EL (cell line): ENCODE results near the gene TMPRSS12.
"Not testable (repeated sequence)": the region's sequence is repeated elsewhere in the genome, so short reads cannot be mapped to it uniquely, and the experiment has no call there.

Experiments
- DNase-seq: peaks from one replicate; pipeline ENCODE4 v3.0.0-alpha.2; 2016

TMPRSS12 gene, protein sequence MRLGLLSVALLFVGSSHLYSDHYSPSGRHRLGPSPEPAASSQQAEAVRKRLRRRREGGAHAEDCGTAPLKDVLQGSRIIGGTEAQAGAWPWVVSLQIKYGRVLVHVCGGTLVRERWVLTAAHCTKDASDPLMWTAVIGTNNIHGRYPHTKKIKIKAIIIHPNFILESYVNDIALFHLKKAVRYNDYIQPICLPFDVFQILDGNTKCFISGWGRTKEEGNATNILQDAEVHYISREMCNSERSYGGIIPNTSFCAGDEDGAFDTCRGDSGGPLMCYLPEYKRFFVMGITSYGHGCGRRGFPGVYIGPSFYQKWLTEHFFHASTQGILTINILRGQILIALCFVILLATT

DNA sequence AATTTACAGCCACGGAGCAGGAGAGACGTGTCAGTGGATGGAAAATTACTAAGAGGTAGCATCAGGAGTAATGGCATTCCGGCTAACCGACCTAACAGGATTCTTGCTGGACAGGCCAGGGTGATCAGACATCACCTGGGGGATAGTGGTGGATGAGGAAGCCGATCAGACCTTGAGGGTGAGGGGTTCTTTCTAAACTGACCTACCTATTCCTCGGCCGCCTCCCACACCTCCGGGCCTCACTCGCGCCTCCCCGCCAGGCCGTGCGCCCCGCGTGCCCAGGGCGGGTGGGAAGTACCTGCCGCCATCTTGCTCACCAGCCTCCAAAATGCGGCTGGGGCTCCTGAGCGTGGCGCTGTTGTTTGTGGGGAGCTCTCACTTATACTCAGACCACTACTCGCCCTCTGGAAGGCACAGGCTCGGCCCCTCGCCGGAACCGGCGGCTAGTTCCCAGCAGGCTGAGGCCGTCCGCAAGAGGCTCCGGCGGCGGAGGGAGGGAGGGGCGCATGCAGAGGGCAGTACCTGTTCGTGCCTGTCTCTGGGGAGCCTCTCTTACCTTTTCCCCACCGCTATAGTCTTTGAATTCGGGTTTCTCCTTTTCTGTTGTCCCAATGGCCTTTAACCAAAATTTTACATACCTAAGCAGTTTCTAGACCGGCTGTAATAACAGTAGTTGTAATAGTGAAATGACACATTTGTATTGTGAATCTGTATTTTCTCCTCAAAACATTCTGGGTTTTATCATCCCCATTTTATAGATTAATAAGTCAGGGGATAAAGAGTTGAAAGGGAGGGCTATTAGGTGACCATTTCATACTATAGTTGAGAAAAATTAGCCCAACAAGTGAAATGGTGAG is at the start of gene TMPRSS12:
TSS of gene TMPRSS12 (plus strand) at position 290 of the 857 bp plus-strand sequence. CDS start at position 329, 39 bp downstream.
- no peak for DNase-seq

DNA sequence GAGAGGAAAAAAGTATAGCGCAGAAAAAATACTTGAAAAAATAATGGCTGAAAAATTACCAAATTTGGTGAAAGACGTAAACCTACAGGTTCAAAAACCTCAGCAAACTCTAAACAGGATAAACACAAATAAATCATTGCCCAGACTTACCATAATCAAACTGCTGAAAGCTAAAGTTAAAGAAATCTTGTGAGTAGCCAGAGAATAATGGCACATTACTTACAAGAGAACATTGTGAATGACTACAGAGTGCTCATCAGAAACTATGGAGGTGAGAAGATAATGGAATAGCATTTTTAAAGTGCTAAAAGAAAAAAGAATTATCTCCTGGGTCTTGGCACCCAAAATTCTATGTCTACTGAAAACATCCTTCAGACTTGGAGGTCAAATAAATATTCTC is 42.8 kb upstream of the TMPRSS12 start:
- DNase-seq, result no peak

DNA sequence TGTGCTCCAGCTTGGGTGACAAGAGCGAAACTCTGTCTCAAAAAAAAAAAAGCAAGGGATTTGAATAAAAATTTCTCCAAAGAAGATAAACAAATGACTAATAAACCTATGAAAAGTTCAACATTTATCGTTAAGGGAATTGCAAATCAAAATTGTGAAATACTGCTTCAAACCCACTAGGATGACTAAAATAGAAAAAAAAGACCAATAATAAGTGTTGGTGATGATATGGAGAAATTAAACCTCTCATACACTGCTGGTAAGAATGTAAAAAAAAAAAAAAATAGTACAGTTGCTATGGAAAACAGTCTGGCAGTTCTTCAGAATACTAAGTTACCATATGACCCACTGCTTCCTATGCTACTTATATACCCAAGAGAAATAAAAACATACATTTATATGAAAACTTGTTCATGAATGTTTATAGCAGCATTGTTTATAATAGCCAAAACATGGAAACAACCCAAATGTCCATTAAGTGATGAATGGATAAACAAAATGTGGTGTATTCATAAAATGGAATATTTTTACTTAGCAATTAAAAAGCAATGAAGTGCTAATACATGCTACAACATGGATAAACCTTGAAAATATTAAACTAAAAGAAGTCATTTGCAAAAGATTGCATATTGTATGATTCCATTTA is 39.4 kb upstream of the TMPRSS12 start:
- no peak for DNase-seq

DNA sequence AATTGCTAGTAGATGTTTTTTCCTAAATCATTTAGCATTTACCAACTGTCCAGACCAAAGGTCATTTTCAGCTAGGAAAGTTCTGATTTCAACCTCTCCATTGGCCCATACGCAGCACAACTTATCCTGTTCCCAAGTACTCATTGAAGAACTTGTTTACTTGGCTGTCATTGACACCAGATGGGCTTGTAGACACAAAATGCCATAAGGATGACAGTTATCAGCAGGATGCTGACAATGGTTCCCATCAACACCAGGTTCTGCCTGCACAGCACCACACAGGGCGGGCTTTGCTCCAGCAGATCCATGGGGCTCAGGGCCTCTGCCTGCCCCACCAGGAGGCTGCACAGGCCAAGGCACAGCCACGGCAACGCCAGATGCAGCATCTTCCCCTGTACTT is 36.5 kb upstream of the TMPRSS12 start:
- peak; percentile 8 for DNase-seq

DNA sequence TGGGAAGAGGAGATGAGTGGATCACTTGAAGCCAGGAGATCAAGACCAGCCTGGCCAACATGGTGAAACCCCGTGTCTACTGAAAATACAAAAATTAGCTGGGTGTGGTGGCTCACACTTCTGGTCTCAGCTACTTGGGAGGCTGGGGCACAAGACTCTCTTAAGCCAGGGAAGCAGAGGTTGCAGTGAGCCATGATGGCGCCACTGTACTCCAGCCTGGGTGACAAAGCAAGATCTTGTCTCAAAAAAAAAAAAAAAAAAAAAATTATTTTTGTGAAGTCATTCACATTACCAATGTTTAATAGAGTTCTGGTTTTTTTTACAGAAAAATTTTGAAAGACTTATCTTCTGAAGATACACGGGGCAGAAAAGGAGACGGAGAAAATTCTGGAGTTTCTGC is 33.6 kb upstream of the TMPRSS12 start:
- not testable (repeated sequence) for DNase-seq

DNA sequence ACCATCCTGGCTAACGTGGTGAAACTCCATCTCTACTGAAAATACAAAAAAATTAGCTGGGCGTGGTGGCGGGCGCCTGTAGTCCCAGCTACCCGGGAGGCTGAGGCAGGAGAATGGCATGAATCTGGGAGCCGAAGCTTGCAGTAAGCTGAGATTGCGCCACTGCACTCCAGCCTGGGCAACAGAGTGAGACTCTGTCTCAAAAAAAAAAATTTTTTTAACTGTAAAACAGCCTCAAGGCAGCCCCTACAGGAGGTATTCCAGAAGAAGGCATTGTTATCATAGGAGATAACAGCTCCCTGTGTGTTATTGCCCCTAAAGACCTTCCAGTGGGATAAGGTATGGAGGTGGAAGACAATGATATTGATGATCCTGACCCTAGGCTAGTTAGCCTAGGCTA is 27.8 kb upstream of the TMPRSS12 start:
- not testable (repeated sequence) for DNase-seq

DNA sequence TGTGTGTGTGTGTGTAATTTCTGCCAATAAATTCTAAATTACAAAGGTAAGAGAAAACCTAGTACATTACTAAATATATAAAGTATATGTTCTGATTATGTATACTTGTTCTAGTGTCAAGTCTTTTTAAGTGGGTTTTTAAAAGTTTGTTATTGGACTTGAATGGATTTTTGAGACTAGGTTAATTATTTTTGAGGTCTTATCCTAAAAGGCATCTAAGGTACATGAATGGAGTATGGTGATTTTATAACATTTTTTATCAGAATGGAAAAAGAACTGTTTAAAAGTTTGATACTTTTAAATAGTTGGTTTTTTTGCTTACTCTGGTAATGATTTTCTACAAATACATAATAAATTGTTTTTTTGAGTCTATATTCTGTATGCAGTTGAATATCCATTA is 22.5 kb upstream of the TMPRSS12 start:
- DNase-seq, result no peak

DNA sequence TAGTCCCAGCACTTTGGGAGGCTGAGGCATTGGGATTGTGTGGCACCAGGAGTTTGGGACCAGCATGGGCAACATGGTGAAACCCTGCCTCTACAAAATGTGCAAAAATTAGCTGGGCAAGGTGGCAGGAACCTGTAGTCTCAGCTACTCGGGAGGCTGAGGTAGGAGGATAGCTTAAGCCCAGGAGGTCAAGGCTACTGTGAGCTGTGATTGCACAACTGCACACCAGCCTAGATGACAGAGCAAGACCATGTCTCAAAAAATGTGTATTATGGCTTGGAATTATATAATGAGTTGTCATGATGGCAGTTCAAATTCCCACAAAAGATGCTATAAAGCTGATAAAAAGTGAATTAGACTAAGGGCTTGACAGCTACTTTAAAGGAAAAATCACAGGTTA is 20.6 kb upstream of the TMPRSS12 start:
- no peak for DNase-seq

DNA sequence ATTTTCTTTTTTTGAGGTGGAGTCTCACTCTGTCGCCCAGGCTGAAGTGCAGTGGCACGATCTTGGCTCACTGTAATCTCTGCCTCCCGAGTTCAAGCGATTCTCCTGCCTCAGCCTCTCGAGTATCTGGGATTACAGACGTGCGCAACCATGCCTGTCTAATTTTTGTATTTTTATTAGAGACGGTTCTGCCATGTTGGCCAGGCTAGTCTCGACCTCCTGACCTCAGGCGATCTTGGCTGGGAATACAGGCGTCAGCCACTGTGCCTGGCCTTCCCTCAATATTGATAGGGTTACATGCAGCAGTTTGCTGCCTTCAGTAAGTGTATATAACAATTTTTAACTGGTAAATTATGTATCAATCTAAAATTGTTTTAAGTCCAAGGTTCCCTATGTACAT is 19.0 kb upstream of the TMPRSS12 start:
- not testable (repeated sequence) for DNase-seq

DNA sequence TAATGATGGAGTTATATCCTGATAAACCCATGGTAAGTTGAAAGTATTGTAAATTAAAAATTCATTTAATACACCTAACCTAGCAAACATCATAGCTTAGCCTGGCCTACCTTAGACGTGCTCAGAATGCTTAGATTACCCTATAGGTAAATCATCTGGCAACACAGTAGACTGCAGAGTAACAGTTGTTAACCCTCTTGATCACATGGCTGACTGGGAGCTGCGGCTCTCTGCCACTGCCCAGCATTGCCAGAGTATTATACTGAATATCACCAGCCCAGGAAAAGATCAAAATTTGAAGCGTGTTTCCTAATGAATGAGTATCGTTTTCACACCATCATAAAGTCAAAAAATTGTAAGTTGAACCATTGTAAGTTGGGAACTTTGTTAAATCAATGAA is 17.8 kb upstream of the TMPRSS12 start:
- DNase-seq, result no peak

DNA sequence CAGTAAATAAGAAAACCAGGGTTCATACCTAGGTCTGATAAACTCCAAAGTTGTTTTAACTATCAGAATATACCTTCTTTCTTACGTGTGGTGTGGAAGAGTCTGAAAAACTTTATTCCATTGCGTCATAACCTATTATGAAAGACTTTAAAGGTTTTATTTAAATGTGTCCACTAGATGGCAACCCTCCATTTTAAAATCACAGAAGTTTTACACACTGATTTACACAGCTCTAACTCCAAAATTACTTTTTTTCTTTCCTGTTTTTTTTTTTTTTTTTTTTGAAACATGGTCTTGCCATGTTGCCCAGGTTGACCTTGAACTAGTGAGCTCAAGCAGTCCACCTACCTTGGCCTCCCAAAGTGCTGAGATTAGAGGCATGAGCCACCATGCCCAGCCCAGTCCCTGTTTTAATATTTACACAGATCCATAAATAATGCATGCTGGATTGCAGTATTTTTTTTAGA is 17.3 kb upstream of the TMPRSS12 start:
- DNase-seq, result peak; percentile 66

DNA sequence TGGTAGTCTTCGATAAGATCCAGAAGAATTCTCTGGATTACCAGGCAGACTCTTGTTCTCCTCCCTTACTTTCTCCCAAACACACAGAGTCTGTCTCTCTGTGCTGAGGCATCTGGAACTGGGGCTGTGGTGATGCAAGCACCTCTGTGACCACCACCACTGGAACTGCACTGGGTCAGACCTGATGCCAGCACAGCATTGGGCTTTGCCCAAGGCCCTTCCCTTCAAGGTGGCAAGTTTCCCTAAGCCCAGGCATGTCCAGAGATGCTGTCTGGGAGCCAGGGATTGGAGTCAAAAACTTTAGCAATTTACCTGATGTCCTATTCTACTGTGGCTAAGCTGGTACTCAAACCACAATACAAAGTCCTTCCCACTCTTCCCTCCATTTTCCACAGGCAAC is 14.6 kb upstream of the TMPRSS12 start:
- DNase-seq, result no peak

DNA sequence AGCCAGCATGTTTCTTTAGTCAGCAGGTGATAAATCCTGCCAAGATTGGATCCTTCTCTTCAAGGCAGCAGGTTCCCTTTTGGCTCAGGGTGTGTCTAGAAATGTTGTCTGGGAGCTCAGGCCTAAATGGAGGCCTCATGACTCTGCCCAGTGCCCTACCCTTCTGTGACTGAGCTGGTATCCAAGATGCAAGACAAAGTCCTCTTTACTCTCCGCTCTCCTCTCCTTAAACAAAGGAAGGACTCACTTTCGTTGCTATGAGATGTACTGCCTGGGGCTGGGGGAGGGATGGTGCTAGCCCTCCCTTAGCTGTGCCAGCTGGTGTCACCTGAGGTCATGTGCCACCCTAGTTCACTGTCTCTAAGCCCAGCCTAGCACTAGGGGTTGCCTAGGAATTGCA is 13.8 kb upstream of the TMPRSS12 start:
- no peak for DNase-seq

DNA sequence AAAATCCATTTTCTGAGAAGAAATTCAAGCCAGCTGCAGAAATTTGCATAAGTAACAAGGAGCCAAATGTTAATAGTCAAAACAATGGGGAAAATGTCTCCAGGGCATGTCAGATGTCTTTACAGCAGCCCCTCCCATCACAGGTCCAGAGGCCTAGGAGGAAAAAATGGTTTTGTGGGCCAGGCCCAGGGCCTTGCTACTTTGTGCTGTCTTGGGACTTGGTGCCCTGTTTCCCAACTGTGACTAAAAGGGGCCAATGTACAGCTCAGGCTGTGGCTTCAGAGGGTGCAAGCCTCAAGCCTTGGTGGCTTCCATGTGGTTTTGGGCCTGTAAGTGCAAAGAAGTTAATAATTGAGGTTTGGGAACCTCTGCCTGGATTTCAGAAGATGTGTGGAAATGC is 8.9 kb upstream of the TMPRSS12 start:
- DNase-seq, result not testable (repeated sequence)

DNA sequence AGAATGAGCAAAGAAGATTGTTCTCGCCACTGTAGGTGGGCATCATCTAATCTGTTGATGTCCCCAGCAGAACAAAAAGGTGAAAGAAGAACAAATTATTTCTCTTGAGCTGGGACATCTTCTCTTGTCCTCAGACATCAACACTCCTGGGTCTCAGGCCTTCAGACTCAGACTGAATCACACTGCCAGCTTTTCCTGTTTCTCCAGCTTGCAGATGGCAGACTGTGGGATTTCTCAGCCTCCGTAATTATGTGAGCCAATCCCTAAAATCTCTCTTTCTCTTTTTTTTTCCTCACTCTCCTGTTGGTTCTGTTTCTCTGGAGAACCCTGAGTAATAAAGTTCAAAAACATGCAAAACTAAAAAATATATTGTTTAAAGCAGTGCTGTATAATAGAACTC is 3.7 kb upstream of the TMPRSS12 start:
- DNase-seq, result no peak

DNA sequence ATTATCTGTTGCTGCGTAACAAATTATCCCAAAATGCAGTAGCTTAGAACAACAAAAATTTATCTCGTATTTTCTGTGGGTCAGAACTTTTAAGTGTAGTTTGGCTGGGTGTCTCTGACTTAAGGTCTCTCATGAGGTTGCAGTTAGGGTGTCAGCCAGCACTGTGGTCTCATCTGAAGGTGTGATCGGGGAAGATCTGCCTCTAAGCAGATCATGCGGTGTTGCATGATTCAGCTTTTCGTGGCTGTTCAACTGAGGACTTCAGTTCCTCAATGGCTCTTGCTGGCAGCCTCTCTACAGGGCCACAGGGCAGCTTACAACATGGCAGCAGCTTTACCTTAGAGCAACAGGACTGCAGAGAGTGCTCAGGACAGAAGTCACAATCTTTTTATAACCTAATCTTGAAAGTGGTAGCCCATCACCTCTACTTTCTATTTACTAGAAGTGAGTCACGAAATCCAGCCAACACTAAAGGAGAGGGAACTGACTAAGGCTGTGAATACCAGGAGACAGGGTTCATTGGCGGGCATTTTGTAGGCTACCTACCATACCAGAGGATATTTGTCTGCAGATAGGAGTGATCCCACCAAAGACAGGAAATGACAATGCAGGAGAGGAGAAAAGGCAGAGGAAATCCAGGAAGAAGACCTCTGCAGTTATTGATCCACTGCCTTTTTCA is 1.8 kb upstream of the TMPRSS12 start:
- DNase-seq, result no peak

DNA sequence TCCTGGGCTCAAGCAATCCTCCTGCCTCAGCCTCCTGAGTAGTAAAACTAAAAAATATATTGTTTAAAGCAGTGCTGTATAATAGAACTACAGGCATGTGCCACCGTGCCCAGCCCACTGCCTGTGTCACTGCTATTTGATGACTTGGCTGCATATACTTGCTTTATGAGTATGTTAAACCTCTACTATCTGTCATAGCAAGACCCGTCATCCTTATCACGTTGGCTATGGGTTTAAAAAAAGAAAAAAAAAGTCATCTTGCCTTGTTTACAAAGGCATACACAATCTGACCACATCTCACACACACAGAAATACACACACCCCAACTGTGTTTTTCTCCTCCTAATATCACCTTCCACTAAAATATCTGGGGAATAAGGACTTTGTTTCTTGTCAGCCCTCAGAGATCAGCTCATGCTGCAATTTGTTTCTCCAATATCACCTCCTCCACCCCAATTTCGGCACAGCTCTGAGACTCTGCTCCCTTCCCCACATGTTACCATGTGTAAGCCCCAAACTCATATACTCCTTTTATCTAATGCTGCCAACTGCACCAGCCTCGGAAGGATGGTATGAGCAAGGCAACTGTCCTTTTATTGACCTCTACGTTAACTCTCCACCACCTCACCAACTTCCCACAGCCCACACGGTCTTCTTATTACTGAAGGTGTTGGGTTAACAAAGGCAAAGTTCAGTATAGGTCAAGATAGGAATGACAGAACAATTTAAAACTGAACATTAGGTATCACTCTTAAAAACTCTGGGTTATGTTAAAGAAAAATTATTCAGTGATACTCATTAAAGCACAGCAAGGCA is 802 bp upstream of the TMPRSS12 start:
- no peak for DNase-seq

DNA sequence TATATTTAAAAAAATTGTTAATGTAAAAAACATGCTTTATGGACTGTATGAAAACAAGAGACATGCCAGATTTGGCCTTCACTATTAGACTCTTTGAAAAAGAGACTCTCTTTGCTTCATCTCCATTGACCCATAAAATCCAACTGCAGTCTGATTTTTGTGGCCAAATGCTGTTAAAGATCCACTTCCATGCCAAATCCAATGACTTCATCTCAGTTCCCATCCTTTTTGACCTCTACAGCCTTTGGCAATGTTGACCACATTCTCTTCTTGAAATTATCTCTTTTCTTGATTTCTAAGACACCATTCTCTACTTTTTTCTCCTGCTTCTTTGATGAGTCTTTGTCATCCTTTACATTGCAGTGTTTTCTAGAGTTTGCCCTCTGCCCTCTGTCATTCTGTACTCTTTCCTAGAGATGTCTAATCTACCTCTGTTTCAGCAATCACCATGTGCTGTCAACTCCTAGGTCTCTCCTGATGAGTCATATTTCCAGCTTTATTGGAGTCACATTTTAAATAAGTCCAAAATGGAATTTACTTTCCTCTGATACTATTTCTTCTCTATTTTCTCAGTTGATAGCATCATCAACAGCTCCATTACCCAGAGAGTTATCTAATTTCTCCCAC is 2.4 kb downstream of the TMPRSS12 start:
- no peak for DNase-seq

DNA sequence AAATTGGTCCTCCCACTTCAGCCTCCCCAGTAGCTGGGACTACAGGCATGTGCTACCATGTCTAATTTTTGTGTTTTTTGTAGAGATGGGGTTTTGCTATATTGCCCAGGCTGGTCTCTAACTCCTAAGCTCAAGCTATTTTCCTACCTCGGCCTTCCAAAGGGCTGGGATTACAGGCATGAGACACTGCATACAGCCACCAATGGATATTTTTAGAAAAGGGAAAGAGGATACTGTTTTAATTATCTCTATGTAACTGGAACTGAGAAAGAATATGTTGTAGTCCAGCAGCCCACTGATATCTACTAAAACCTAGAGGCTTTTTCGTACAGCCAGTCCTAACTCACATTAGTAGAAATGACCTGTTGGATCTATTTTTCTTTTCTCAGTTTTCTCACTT is 6.2 kb downstream of the TMPRSS12 start:
- no peak for DNase-seq

DNA sequence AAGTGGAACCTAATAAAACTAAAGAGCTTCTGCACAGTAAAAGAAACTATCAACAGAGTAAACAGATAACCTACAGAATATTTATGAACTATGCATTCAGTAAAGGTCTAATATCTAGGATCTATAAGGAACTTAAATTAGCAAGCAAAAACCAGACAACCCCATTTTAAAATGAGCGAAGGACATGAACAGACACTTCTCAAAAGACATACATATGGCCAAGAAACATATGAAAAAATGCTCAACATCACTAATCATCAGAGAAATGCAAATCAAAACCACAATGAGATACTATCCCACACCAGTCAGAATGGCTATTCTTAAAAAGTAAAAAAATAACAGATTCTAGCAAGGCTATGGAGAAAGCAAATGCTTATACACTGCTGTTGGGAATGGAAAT is 12.5 kb downstream of the TMPRSS12 start:
- DNase-seq, result not testable (repeated sequence)

DNA sequence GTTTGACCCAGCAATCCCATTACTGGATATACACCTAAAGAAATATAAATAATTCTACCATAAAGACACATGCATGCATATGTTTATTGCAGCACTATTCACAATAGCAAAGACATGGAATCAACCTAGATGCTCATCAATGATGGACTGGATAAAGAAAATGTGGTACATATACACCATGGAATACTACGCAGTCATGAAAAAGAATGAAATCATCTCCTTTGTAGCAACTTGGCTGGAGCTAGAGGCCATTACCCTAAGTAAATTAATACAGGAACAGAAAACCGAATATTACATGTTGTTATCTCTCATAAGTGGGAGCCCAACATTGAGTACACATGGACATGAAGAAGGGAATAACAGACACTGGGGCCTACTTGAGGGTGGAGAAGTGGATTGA is 13.0 kb downstream of the TMPRSS12 start:
- not testable (repeated sequence) for DNase-seq
